BLaER1 (cell line): ENCODE data around the gene KCNK2.

Experiments
- H3K27ac ChIP-seq: shearing (Covaris generic); formaldehyde crosslinking; 2 replicates; pipeline ENCODE4 v1.8.1; 2022
- H3K27me3 ChIP-seq: shearing (Covaris generic); formaldehyde crosslinking; 2 replicates; pipeline ENCODE4 v1.8.1; 2022
- H3K36me3 ChIP-seq: shearing (Covaris generic); formaldehyde crosslinking; 2 replicates; pipeline ENCODE4 v1.8.1; 2022
- H3K4me1 ChIP-seq: shearing (Covaris generic); formaldehyde crosslinking; 2 replicates; pipeline ENCODE4 v1.8.1; 2022
- H3K4me2 ChIP-seq: shearing (Covaris generic); formaldehyde crosslinking; 2 replicates; pipeline ENCODE4 v1.8.1; 2022
- H3K4me3 ChIP-seq: shearing (Covaris generic); formaldehyde crosslinking; 2 replicates; pipeline ENCODE4 v1.8.1; 2022
- H3K9ac ChIP-seq: shearing (Covaris generic); formaldehyde crosslinking; 2 replicates; pipeline ENCODE4 v1.8.1; 2022
- H3K9me3 ChIP-seq: shearing (Covaris generic); formaldehyde crosslinking; 2 replicates; pipeline ENCODE4 v1.8.1; 2022
- H4K20me1 ChIP-seq: shearing (Covaris generic); formaldehyde crosslinking; 2 replicates; pipeline ENCODE4 v1.8.1; 2022
- Cebpa-rat ChIP-seq: shearing (Covaris generic); IDR thresholded peaks from 2 replicates; pipeline ENCODE4 v1.8.1; 2022

Gene KCNK2

DNA sequence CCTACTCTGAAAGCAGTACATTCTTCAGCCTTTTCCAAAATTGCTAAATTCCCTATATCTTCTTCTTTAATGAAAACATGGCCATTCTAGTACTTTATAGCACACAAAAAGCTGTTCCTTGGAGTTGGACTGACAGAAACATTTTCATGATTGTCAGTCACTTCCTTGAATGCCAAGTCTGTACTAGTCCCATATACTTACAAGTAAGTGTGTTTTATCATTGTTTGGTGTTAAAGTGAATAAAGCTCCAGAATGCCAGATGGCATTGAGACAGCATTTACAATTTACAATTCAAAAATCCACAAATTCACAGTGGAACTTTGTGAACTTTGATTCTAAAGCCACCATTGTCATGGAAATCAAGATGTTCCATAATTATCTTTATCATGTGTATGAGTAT lies 36.5 kb downstream of the KCNK2 start:
- TF ChIP-seq Cebpa-rat, result no peak
- Histone ChIP-seq H4K20me1 (no peaks in the 10 kb centered on the region), H3K4me3 (no peak overlapping the region), H3K4me1 (no peaks in the 10 kb centered on the region), H3K27ac (no peak overlapping the region), H3K36me3 (no peaks in the 10 kb centered on the region), H3K9me3 (no peaks in the 10 kb centered on the region), H3K4me2 (no peak overlapping the region), H3K27me3 (no peaks in the 10 kb centered on the region), H3K9ac (no peak overlapping the region)

DNA sequence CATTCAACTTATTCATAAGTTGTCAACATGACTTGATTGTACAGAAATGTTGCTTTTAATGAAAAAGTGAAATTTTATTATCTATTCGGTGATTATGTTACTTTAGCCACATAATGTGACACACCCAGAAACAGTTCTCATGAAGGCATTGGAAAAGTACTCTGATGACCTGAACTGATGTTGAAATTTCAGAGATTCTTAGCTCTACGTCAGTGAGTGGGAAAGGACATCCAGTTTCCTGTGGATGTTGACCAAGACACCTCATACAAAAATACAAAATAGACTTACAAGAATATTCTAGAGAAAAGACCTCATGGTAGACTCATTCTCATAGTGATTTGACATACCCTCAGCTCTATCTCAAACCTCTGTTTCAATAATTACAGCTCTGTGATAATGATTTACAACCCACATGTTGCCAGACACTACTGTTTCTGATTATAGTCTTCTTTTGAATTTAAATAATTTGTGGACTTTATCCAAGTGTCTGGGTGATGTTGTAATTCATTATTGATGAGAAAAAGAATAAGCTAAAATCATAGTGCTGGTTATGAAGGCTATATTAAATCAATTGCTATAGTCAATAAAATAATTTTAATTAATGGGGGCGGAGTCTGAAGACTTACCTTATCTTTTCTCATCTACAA lies 37.3 kb downstream of the KCNK2 start:
- no peaks in the 10 kb centered on the region for H3K36me3 ChIP-seq
- H3K4me3 ChIP-seq, result no peak overlapping the region
- no peaks in the 10 kb centered on the region for H3K27me3 ChIP-seq
- no peak overlapping the region for H3K4me2 ChIP-seq
- H3K27ac ChIP-seq, result no peak overlapping the region
- no peak for TF ChIP-seq Cebpa-rat
- no peaks in the 10 kb centered on the region for H3K4me1 ChIP-seq
- H3K9ac ChIP-seq, result no peak overlapping the region
- H4K20me1 ChIP-seq, result no peaks in the 10 kb centered on the region
- no peaks in the 10 kb centered on the region for H3K9me3 ChIP-seq

DNA sequence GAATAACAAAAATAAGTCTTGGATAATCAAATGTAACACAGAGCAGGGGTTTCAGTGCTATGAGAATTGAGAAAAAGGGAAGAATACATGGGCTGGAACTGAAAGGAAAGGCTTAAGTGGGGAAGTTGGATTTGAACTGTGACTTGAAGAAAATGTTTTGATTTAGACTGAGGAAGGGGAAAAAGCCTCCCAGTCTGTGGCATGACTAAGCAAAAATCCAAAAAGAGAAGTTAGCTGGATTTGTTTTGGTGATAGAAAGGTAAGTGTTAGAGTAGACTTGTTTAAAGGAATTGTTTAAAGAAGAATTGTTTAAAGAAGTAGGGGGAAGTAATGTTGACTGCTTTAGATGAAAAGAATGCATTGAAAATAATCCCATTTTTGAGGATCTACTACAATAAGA lies 46.0 kb downstream of the KCNK2 start:
- no peak overlapping the region for H3K9ac ChIP-seq

DNA sequence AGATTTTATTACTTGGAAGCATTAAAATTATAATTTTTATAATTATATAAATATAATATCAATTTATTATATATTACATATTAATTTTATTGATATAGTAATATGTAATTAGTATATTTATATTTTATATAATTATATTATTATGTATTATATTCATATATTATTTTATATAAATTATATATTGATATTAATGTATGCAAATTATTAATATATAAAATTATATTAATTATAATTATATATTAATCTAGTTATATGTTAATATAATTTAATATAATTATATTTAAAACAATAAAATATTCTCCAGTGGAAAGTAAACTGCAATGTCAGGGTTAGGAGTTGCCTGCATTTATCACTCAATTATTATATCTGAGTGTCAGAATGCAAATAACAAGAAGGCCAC lies 48.8 kb downstream of the KCNK2 start:
- H3K9ac ChIP-seq, result no peak overlapping the region
- H3K36me3 ChIP-seq, result no peaks in the 10 kb centered on the region
- H3K4me2 ChIP-seq, result no peak overlapping the region
- no peak overlapping the region for H3K27ac ChIP-seq
- no peaks in the 10 kb centered on the region for H3K27me3 ChIP-seq
- no peaks in the 10 kb centered on the region for H4K20me1 ChIP-seq
- H3K9me3 ChIP-seq, result no peaks in the 10 kb centered on the region
- TF ChIP-seq Cebpa-rat, result no peak
- H3K4me1 ChIP-seq, result no peaks in the 10 kb centered on the region
- no peak overlapping the region for H3K4me3 ChIP-seq

More for the DNA sequence above, 46.0 kb downstream of the KCNK2 start:
- no peaks in the 10 kb centered on the region for H3K36me3 ChIP-seq
- H3K9me3 ChIP-seq, result no peaks in the 10 kb centered on the region
- H3K27me3 ChIP-seq, result no peaks in the 10 kb centered on the region
- no peaks in the 10 kb centered on the region for H3K4me1 ChIP-seq
- H3K27ac ChIP-seq, result no peak overlapping the region
- TF ChIP-seq Cebpa-rat, result no peak
- no peak overlapping the region for H3K4me2 ChIP-seq
- no peak overlapping the region for H3K4me3 ChIP-seq
- no peaks in the 10 kb centered on the region for H4K20me1 ChIP-seq

DNA sequence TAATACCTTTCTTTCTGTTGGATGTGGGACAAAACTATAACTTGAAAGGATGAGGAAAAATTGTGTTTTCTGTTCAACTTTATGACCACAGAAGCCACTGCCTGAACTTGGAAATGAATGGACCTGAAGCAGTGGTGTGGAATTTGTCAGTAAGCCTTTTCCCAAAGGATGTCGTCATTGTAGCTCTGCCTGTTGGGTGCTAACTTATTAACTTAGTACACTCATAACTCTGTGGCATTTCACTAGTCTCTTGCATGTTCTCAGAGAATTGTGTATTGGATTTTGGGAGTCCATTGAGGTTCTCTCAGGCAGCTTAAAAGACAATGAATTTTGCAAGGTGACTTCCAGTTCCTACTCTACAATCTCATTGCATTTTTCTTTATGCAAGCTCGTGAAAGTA lies 49.6 kb downstream of the KCNK2 start:
- no peak overlapping the region for H3K27ac ChIP-seq
- H3K4me3 ChIP-seq, result no peak overlapping the region
- no peaks in the 10 kb centered on the region for H3K9me3 ChIP-seq
- no peaks in the 10 kb centered on the region for H3K36me3 ChIP-seq
- no peak overlapping the region for H3K4me2 ChIP-seq
- H3K4me1 ChIP-seq, result no peaks in the 10 kb centered on the region
- no peak overlapping the region for H3K9ac ChIP-seq
- no peaks in the 10 kb centered on the region for H4K20me1 ChIP-seq
- no peak for TF ChIP-seq Cebpa-rat
- no peaks in the 10 kb centered on the region for H3K27me3 ChIP-seq

DNA sequence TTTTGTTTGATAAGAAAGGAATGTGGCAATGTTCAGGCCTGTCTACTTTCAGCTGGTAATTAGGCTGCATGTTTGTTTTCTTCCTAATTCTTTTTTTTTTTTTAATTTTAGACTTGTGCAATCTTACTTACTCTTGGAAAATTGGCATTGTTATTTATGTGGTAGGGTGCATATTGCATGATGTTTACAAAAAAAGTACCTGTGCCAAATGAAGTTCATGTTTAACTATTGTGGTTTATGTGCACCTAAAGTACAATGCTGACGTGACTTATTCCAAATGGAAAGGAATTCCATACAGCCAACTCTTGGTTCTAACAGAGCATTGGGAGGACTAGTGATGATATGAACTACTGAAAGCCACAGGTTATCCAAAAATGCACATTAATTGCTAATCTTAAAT lies 51.0 kb downstream of the KCNK2 start:
- Histone ChIP-seq H3K27ac (no peak overlapping the region), H3K36me3 (no peaks in the 10 kb centered on the region), H3K9ac (no peak overlapping the region), H3K27me3 (no peaks in the 10 kb centered on the region), H3K9me3 (no peaks in the 10 kb centered on the region), H3K4me3 (no peak overlapping the region), H3K4me1 (no peaks in the 10 kb centered on the region), H3K4me2 (no peak overlapping the region), H4K20me1 (no peaks in the 10 kb centered on the region)
- TF ChIP-seq Cebpa-rat, result no peak

DNA sequence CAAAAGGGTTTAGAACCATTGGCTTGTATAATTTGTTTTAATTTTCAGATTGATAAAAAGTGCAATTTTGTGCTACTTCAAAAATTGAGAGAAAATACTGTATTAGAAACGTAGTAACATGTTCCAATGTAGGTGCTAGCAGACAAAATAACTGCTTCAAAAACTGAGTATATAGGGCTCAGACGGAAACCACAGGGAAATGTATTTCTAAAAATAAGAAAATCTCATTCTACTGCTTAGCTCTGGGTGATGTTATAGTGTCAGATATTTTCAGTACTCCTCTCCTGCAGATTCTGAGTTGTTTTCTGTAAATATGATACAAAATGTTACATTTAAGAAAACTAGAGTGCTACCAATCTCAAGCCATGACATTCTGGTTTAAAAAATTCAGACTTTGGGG lies 55.4 kb downstream of the KCNK2 start:
- H3K4me2 ChIP-seq, result no peak overlapping the region
- no peak overlapping the region for H3K27ac ChIP-seq
- H3K27me3 ChIP-seq, result no peaks in the 10 kb centered on the region
- no peaks in the 10 kb centered on the region for H3K36me3 ChIP-seq
- no peak for TF ChIP-seq Cebpa-rat
- H4K20me1 ChIP-seq, result no peaks in the 10 kb centered on the region
- no peaks in the 10 kb centered on the region; the same call in 1 of the 2 replicates for H3K9me3 ChIP-seq
- H3K4me1 ChIP-seq, result no peaks in the 10 kb centered on the region
- no peak overlapping the region for H3K4me3 ChIP-seq
- H3K9ac ChIP-seq, result no peak overlapping the region

DNA sequence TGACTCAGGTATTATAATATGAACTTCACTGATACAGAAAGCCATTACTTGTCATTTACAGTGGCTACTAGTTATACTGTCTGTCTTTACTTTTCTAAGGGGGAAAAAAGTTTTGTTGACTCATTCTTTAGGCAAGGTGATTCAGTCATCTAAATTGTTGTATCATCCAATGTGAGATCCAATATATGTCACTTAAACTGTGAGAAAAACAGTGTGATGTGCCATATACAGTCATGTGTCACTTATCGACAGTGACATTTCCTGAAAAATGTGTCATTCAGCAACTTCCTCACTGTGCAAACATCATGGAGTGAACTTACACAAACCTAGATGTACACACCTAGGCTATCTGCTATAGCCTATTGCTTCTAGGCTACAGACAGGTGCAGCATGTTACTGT lies 57.6 kb downstream of the KCNK2 start:
- Histone ChIP-seq H3K9me3 (no peaks in the 10 kb centered on the region; the same call in 1 of the 2 replicates), H3K4me2 (no peak overlapping the region), H3K9ac (no peak overlapping the region), H4K20me1 (no peaks in the 10 kb centered on the region), H3K4me3 (no peak overlapping the region), H3K27me3 (no peaks in the 10 kb centered on the region), H3K4me1 (no peaks in the 10 kb centered on the region), H3K27ac (no peak overlapping the region), H3K36me3 (no peaks in the 10 kb centered on the region)
- TF ChIP-seq Cebpa-rat, result no peak

DNA sequence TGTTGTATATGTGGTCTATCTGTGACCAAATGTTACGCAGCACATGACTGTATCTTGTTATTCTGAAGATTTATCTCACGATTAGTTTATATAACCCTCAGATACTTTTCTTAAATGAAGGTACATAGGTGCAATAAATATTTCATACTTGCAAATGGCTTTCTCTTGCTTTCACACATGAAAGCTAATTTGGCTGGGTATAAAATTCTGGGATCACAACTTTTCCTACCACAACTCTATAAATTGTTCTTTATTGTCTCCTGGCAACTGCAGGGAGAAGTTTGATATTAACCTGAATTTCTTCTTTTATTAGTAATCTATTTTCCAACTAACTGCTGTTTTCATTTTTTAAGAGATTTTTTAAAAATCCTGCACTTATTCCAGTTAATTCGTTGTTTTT lies 58.9 kb downstream of the KCNK2 start:
- Histone ChIP-seq H3K4me2 (no peak overlapping the region), H3K9ac (no peak overlapping the region), H4K20me1 (no peaks in the 10 kb centered on the region), H3K36me3 (no peaks in the 10 kb centered on the region), H3K9me3 (no peaks in the 10 kb centered on the region; the same call in 1 of the 2 replicates), H3K27ac (no peak overlapping the region), H3K4me1 (no peaks in the 10 kb centered on the region), H3K4me3 (no peak overlapping the region), H3K27me3 (no peaks in the 10 kb centered on the region)
- no peak for TF ChIP-seq Cebpa-rat

DNA sequence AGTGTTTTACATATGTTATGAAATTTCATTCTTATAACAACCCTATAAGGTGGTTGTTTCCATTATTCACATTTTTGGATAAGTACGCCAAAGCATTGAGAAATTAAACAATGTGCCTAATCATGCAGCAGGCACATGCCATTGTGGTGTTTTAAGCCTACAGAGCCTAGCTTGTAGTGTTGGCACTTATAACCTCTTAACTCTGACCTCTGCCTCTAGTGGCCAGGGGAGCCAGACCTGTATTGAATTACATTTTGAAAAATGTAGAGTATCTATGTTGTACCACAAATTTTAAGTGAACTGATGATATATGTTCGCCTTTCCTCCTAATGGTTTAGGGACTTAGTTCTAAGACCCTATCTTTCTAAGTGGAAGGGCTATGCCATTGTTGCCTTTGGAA lies 61.0 kb downstream of the KCNK2 start:
- no peak overlapping the region for H3K27ac ChIP-seq
- H3K9me3 ChIP-seq, result no peaks in the 10 kb centered on the region; the same call in 1 of the 2 replicates
- no peaks in the 10 kb centered on the region for H4K20me1 ChIP-seq
- H3K36me3 ChIP-seq, result no peaks in the 10 kb centered on the region
- H3K4me2 ChIP-seq, result no peak overlapping the region
- no peaks in the 10 kb centered on the region for H3K27me3 ChIP-seq
- no peak overlapping the region for H3K9ac ChIP-seq
- no peak for TF ChIP-seq Cebpa-rat
- no peak overlapping the region for H3K4me3 ChIP-seq
- no peaks in the 10 kb centered on the region for H3K4me1 ChIP-seq
